GM21360 (cell line): ENCODE results near the gene UBE2L6.
"Not testable (repeated sequence)": the region's sequence is repeated elsewhere in the genome, so short reads cannot be mapped to it uniquely, and the experiment has no call there.

Source experiments
- ATAC-seq: cut with Tn5 transposase; IDR thresholded peaks from one replicate; pipeline ENCODE4 v1.9.1; 2021; ENCODE audit warnings: mild to moderate bottlenecking, moderate library complexity; ENCODE audit not compliant: unreplicated experiment

The UBE2L6 gene

GRCh38 chr11:57566905-57567514 lies 462 bp downstream of the UBE2L6 start:
- no peak for ATAC-seq

GRCh38 chr11:57566005-57566904 lies 1.2 kb downstream of the UBE2L6 start:
- peak; percentile 60 for ATAC-seq

GRCh38 chr11:57562596-57562995 lies 4.9 kb downstream of the UBE2L6 start:
- no peak for ATAC-seq

- no peak for ATAC-seq
These were observed 7.3 kb downstream of the UBE2L6 start for GRCh38 chr11:57560146-57560545.

- no peak for ATAC-seq
These were observed 11.4 kb downstream of the UBE2L6 start for GRCh38 chr11:57556041-57556440.

- no peak for ATAC-seq
These were observed 12.1 kb downstream of the UBE2L6 start for GRCh38 chr11:57555393-57555792.

- no peak for ATAC-seq
These were observed 15.0 kb downstream of the UBE2L6 start for GRCh38 chr11:57552479-57552878.

GRCh38 chr11:57551941-57552340 lies 15.5 kb downstream of the UBE2L6 start:
- ATAC-seq, result no peak

- ATAC-seq, result no peak
These were observed 17.5 kb downstream of the UBE2L6 start for GRCh38 chr11:57549983-57550382.

- ATAC-seq, result peak; percentile 81
These were observed 19.6 kb downstream of the UBE2L6 start for GRCh38 chr11:57547854-57548377.

- peak; percentile 46 for ATAC-seq
These were observed 20.5 kb downstream of the UBE2L6 start for GRCh38 chr11:57546869-57547475.

GRCh38 chr11:57546451-57546850 lies 21.0 kb downstream of the UBE2L6 start:
- no peak for ATAC-seq

- no peak for ATAC-seq
These were observed 21.6 kb downstream of the UBE2L6 start for GRCh38 chr11:57545883-57546282.

GRCh38 chr11:57544566-57544965 lies 22.9 kb downstream of the UBE2L6 start:
- ATAC-seq, result no peak

GRCh38 chr11:57543593-57543992 lies 23.9 kb downstream of the UBE2L6 start:
- ATAC-seq, result no peak

- no peak for ATAC-seq
These were observed 24.9 kb downstream of the UBE2L6 start for GRCh38 chr11:57542582-57542981.

- ATAC-seq, result no peak
These were observed 26.3 kb downstream of the UBE2L6 start for GRCh38 chr11:57541169-57541568.

- ATAC-seq, result no peak
These were observed 28.1 kb downstream of the UBE2L6 start for GRCh38 chr11:57539342-57539741.

GRCh38 chr11:57536947-57537619 lies 30.4 kb downstream of the UBE2L6 start, which contains the start of gene SMTNL1:
TSS of gene SMTNL1 (plus strand) at chr11:57537595. CDS start at chr11:57542643, 5,048 bp downstream.
- no peak for ATAC-seq

GRCh38 chr11:57534449-57534848 lies 33.0 kb downstream of the UBE2L6 start:
- ATAC-seq, result not testable (repeated sequence)
